Measurements from ENCODE around the gene SESN1. TPM values are rescaled to one million over a fixed set of nuclear protein-coding genes. Genes with fewer than 3 reads are reported as not detected.
A peak's percentile ranks its signal among the peaks of the same experiment; 100 is the strongest.

Gene SESN1
- total RNA-seq, 2 experiments from 2014 or later = 18.3 to 20.9 TPM

DNA sequence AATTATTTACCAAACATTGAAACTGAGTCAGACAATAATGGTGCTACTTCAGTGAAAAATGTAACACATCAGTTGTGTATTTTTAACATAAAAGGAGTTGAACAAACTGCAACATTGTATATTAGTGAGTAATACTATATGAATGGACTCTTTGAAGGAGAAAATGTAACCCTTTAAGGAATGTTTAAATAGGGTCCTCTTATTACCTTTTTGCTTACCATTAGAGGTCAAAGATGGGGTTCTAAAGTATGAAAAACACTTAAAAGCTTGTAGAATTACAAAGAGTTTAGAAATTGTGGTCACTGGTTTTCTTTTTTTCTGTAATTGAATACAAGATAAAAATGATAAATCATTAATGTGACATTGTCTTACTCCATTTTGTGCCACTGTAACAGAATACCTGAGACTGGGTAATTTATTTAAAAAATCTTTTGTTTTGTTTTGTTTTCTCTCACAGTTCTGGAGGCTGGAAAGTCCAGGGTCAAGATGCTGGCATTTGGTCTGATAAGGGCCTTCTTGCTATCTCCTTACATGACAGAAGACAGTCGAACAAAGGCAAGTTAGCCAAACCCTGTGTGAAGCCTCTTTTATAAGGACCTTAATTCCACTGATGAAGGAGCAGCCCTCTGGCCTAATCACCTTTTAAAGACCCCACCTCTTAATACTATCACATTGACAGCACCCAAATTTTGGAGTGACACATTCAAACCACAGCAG lies 43.2 kb downstream of the SESN1 start:
- DNase-seq (no peak), ATAC-seq (no peak)
- no peaks in the 10 kb centered on the region for H3K27me3 Mint-ChIP-seq
- peaks cover 23% of the 10 kb centered on the region for H3K4me1 Mint-ChIP-seq
- H3K27ac Mint-ChIP-seq = no peak overlapping the region
- no peak overlapping the region for H3K4me3 Mint-ChIP-seq
- H3K9me3 Mint-ChIP-seq (ENCODE audit: low read depth) = no peaks in the 10 kb centered on the region
- peaks cover 10% of the 10 kb centered on the region for H3K36me3 Mint-ChIP-seq
- CTCF ChIA-PET = interaction anchor here (1.1 to 1.3 kb wide), 2 partner anchors 11 to 20 kb away, joined by 3 read pairs; no protein-coding TSS in a partner anchor

GRCh38 chr6:109050447-109051102 lies 44.1 kb downstream of the SESN1 start:
- no peaks in the 10 kb centered on the region for H3K27me3 Mint-ChIP-seq
- ATAC-seq = no peak
- peaks cover 10% of the 10 kb centered on the region for H3K36me3 Mint-ChIP-seq
- H3K27ac Mint-ChIP-seq = no peak overlapping the region
- no peaks in the 10 kb centered on the region for H3K9me3 Mint-ChIP-seq (ENCODE audit: low read depth)
- H3K4me1 Mint-ChIP-seq = peaks cover 23% of the 10 kb centered on the region
- CTCF ChIA-PET = interaction anchor here (0.9 to 1.3 kb wide), 3 partner anchors 9 to 21 kb away, joined by 3 read pairs; no protein-coding TSS in a partner anchor
- DNase-seq = no peak
- H3K4me3 Mint-ChIP-seq = no peak overlapping the region

GRCh38 chr6:109050012-109050411 lies 44.6 kb downstream of the SESN1 start:
- DNase-seq = no peak
- CTCF ChIA-PET = interaction anchor here (0.9 to 1.3 kb wide), 6 partner anchors 9 to 192 kb away, joined by 3 read pairs; no protein-coding TSS in a partner anchor
- H3K27me3 Mint-ChIP-seq = no peaks in the 10 kb centered on the region
- peaks cover 10% of the 10 kb centered on the region for H3K36me3 Mint-ChIP-seq
- H3K4me1 Mint-ChIP-seq = peaks cover 23% of the 10 kb centered on the region
- no peaks in the 10 kb centered on the region for H3K9me3 Mint-ChIP-seq (ENCODE audit: low read depth)
- ATAC-seq = no peak
- no peak overlapping the region for H3K27ac Mint-ChIP-seq
- no peak overlapping the region for H3K4me3 Mint-ChIP-seq

- H3K36me3 Mint-ChIP-seq = peaks cover 11% of the 10 kb centered on the region
- no peaks in the 10 kb centered on the region for H3K27me3 Mint-ChIP-seq
- H3K9me3 Mint-ChIP-seq (ENCODE audit: low read depth) = no peaks in the 10 kb centered on the region
- CTCF ChIA-PET = interaction anchor here (0.9 to 1.0 kb wide), 3 partner anchors 14 to 190 kb away, joined by 3 read pairs; no protein-coding TSS in a partner anchor
- no peak overlapping the region for H3K4me3 Mint-ChIP-seq
- peaks cover 23% of the 10 kb centered on the region for H3K4me1 Mint-ChIP-seq
- H3K27ac Mint-ChIP-seq = no peak overlapping the region
- DNase-seq (no peak), ATAC-seq (no peak)
These were observed 45.8 kb downstream of the SESN1 start for GRCh38 chr6:109048670-109049415.

DNA sequence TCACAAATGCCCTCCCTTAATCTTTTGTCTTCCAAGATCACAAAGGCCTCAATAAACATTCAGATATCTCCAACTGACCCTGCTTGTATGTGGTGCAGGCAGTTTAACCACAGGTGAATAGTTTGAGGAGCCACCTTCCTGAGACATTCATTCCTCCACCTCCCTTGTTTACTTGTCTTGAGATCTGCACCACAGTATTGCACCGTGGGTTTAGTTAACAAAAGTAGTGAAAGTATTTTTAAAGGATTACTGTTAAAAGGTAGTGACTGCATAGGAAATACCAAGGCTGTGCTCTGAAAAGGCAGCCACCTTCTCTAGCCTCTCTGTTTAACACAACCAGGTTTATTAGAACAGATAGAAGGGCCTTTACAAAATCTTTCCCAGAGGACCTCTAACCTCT lies 46.5 kb downstream of the SESN1 start:
- Mint-ChIP-seq H3K9me3 (ENCODE audit: low read depth) (no peaks in the 10 kb centered on the region), H3K4me3 (no peak overlapping the region), H3K4me1 (peaks cover 23% of the 10 kb centered on the region), H3K27ac (no peak overlapping the region), H3K36me3 (peaks cover 11% of the 10 kb centered on the region), H3K27me3 (no peaks in the 10 kb centered on the region)
- DNase-seq (no peak), ATAC-seq (peak; percentile 16)
- CTCF ChIA-PET = no interaction called here

- DNase-seq (no peak), ATAC-seq (no peak)
- CTCF ChIA-PET = interaction anchor here (0.7 kb wide), 1 partner anchor 12 kb away, joined by 3 read pairs; no protein-coding TSS in a partner anchor
- Mint-ChIP-seq H3K9me3 (ENCODE audit: low read depth) (no peaks in the 10 kb centered on the region), H3K4me1 (peaks cover 16% of the 10 kb centered on the region), H3K27ac (no peak overlapping the region), H3K27me3 (no peaks in the 10 kb centered on the region), H3K4me3 (no peak overlapping the region), H3K36me3 (peaks cover 11% of the 10 kb centered on the region)
These were observed 49.2 kb downstream of the SESN1 start for GRCh38 chr6:109045493-109045892.

DNA sequence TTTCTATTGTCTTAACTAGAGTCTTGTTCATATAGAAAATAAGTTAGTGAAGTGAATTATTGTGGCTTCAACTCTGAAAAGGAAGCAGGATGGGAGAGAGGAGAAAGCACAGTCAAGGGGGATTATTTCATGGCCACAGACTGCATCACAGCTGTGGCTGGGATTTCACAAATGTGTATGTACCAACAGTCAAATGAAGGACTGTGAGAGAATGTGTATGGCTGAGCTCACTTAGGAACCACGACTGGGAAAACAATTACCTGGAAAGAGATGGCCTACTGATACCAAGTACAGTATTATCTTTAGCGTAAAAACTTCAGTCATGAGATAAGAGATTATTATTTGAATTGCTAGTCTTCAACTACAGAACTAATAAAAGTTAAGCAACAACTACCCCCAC lies 54.9 kb downstream of the SESN1 start:
- ATAC-seq = no peak
- Mint-ChIP-seq H3K4me1 (peaks cover 12% of the 10 kb centered on the region), H3K9me3 (ENCODE audit: low read depth) (no peaks in the 10 kb centered on the region)

GRCh38 chr6:109038837-109039398 lies 55.7 kb downstream of the SESN1 start:
- no peaks in the 10 kb centered on the region for H3K9me3 Mint-ChIP-seq (ENCODE audit: low read depth)
- CTCF ChIA-PET = no interaction called here
- peaks cover 5% of the 10 kb centered on the region for H3K27me3 Mint-ChIP-seq
- no peak for ATAC-seq
- peaks cover 12% of the 10 kb centered on the region for H3K4me1 Mint-ChIP-seq
- no peak overlapping the region for H3K4me3 Mint-ChIP-seq
- H3K36me3 Mint-ChIP-seq = no peaks in the 10 kb centered on the region
- DNase-seq = no peak
- H3K27ac Mint-ChIP-seq = no peak overlapping the region

More for the DNA sequence above, 54.9 kb downstream of the SESN1 start:
- no peaks in the 10 kb centered on the region for H3K36me3 Mint-ChIP-seq
- no peak overlapping the region for H3K27ac Mint-ChIP-seq
- CTCF ChIA-PET = no interaction called here
- DNase-seq = no peak
- H3K27me3 Mint-ChIP-seq = peaks cover 5% of the 10 kb centered on the region
- no peak overlapping the region for H3K4me3 Mint-ChIP-seq

DNA sequence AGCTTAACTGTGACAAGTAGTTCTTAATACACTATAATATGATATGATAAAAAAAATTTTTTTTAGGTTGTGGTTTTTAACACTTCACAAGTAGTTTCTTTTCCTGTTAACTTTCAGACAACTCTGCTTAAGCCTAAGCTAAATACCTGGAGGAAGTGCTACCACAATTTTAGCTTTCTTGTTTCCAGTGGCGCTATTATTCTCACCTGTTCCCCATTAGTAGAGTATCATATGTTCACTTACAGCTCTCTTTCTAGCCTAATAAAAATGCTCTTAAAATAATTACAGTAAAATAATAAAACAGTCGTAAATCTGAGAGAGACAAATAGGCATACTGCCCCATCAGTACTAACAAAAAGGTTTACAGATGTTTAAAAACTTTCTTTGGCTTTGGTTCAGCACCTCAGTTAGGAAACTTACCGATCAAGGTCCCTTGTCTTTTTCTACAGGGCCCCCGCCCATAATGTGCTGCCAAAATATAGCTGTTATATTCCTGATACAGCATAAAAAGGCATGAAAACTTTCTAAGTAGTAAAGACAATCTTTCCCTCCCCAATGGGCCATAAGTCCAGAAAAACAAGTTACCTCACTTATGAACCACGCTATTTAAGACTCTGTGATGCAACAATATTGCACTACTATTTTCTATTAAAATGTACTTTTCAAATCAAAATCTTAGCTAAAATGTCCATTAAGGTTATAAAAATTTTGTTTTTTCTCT lies 57.9 kb downstream of the SESN1 start:
- Mint-ChIP-seq H3K27me3 (peaks cover 5% of the 10 kb centered on the region), H3K4me1 (peaks cover 12% of the 10 kb centered on the region), H3K9me3 (ENCODE audit: low read depth) (no peaks in the 10 kb centered on the region), H3K27ac (no peak overlapping the region), H3K4me3 (no peak overlapping the region), H3K36me3 (no peaks in the 10 kb centered on the region)
- DNase-seq = no peak
- peak; percentile 53 for ATAC-seq
- CTCF ChIA-PET = interaction anchor here (1.0 to 1.4 kb wide), 2 partner anchors 34 to 231 kb away, joined by 3 read pairs; no protein-coding TSS in a partner anchor

- ATAC-seq (no peak), DNase-seq (no peak)
- no peaks in the 10 kb centered on the region for H3K36me3 Mint-ChIP-seq
- no peaks in the 10 kb centered on the region for H3K9me3 Mint-ChIP-seq (ENCODE audit: low read depth)
- H3K27me3 Mint-ChIP-seq = peaks cover 5% of the 10 kb centered on the region
- H3K4me1 Mint-ChIP-seq = peaks cover 9% of the 10 kb centered on the region
- no peak overlapping the region for H3K27ac Mint-ChIP-seq
- H3K4me3 Mint-ChIP-seq = no peak overlapping the region
- CTCF ChIA-PET = interaction anchor here (0.8 kb wide), 1 partner anchor 60 kb away, joined by 3 read pairs; the partner anchor contains the start of genes CEP57L1 and SESN1
These were observed 60.1 kb downstream of the SESN1 start for GRCh38 chr6:109034526-109034925.

- no peaks in the 10 kb centered on the region for H3K9me3 Mint-ChIP-seq (ENCODE audit: low read depth)
- DNase-seq (no peak), ATAC-seq (no peak)
- H3K27me3 Mint-ChIP-seq = peaks cover 1% of the 10 kb centered on the region
- CTCF ChIA-PET = interaction anchor here (0.6 kb wide), 1 partner anchor 12 kb away, joined by 3 read pairs; no protein-coding TSS in a partner anchor
- H3K4me1 Mint-ChIP-seq = peaks cover 9% of the 10 kb centered on the region
- no peaks in the 10 kb centered on the region for H3K36me3 Mint-ChIP-seq
- no peak overlapping the region for H3K4me3 Mint-ChIP-seq
- H3K27ac Mint-ChIP-seq = no peak overlapping the region
These were observed 61.0 kb downstream of the SESN1 start for GRCh38 chr6:109033655-109034054.

- CTCF ChIA-PET = interaction anchor here (0.5 kb wide), 1 partner anchor 489 kb away, joined by 3 read pairs; no protein-coding TSS in a partner anchor
- peaks cover 3% of the 10 kb centered on the region for H3K4me1 Mint-ChIP-seq
- H3K27me3 Mint-ChIP-seq = no peaks in the 10 kb centered on the region
- no peaks in the 10 kb centered on the region for H3K9me3 Mint-ChIP-seq (ENCODE audit: low read depth)
- H3K4me3 Mint-ChIP-seq = no peak overlapping the region
- ATAC-seq = no peak
- peaks cover 3% of the 10 kb centered on the region for H3K36me3 Mint-ChIP-seq
- no peak for DNase-seq
- no peak overlapping the region for H3K27ac Mint-ChIP-seq
These were observed 63.2 kb downstream of the SESN1 start for GRCh38 chr6:109031416-109031815.

Measured in activated CD8-positive, alpha-beta memory T cell treated with anti-CD3 and anti-CD28 coated beads, Interleukin-2, amount 10 ng/mL, durations not matched to agents 7 days and 5 days (primary cell).